Vagina (tissue), 2 donors: Measurements from ENCODE around the gene RMP24.

Experiments
- CTCF ChIP-seq, 3 experiments: fragments of 450-650 bp in 2 of 3; fragments of 200-600 bp in 1 of 3; sonication (generic) in 1 of 3; IDR thresholded peaks; one replicate each; pipeline ENCODE4 v1.5.1; 2017 to 2019; ENCODE audit warnings: antibody characterized with exemption in 3 of 3, mild to moderate bottlenecking in 2 of 3, moderate library complexity in 2 of 3
- POLR2A ChIP-seq, 2 donors: fragments of 450-650 bp; IDR thresholded peaks; one replicate each; pipeline ENCODE4 v1.6.1; 2017; ENCODE audit warnings: antibody characterized with exemption in 2 of 2, mild to moderate bottlenecking in 2 of 2, moderate library complexity in 2 of 2
- POLR2AphosphoS5 ChIP-seq, 2 donors: sonication (generic); formaldehyde crosslinking; IDR thresholded peaks; one replicate each; pipeline ENCODE4 v1.9.0; 2017; ENCODE audit warnings: antibody characterized with exemption in 2 of 2, mild to moderate bottlenecking in 2 of 2, low read depth in 1 of 2; ENCODE audit not compliant: insufficient read depth in 1 of 2

DNA sequence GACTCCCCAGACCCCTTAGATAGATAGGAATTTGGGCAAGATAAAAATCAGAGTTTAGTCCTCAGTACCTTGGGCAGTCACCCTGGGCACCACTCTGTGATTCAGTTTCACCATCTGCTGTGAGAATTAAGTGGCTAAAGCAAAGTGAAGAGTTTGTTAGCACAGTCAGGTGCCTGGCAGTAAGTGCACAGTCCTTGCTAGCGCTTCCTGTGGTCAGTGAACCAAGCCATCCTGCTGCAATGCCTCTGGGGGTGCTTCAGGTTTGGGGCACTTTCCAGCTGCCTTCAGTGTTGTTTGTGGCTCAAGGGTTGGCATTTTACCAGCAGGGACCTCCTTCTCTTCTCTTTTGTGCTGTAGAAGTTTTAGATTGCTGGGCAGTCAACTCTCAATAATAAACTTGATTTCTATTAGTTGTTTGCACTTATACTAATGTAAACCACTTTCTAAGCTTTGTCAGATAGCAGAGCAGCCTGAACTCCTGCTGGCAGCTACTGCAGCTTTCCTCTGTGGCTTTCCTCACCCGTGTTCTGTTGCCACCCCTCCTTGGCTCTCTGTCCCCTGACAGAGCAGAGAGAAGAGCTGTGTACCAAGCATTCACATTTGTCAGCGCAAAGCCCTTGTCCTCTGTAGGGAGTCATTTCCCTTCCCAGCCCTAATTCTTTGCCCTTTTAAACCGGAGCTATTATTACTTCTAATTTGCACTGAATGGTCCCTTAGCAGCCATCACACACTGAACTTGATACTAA is 48.4 kb upstream of the RMP24 start:
- no peak for TF ChIP-seq CTCF (IDR thresholded peaks at IDR 0.05)
- TF ChIP-seq POLR2AphosphoS5 (IDR thresholded peaks at IDR 0.05; ENCODE audit: insufficient read depth in 1 of 2, low read depth in 1 of 2) = no peak
- TF ChIP-seq POLR2A (IDR thresholded peaks at IDR 0.05) = no peak
